WTC11 (cell line): ENCODE results near the gene BOD1L1. TPM values are rescaled to one million over a fixed set of nuclear protein-coding genes. Genes with fewer than 3 reads are reported as not detected.

Experiments
- ATAC-seq: fragments of 200-7000 bp; cut with Tn5 transposase; 2 replicates; pipeline ENCODE4 v1.10.0; 2021; ENCODE audit warnings: mild to moderate bottlenecking, moderate library complexity
- CTCF ChIA-PET: fragments of 300-600 bp; sonication (Branson Sonifier 250); formaldehyde crosslinking; loops from one replicate; lab custom pipeline; 2021; ENCODE audit warnings: antibody characterized with exemption; lab: Charles Lee
- POLR2A ChIA-PET: fragments of 350-600 bp; sonication (Branson Sonifier 250); formaldehyde crosslinking; loops from one replicate; lab custom pipeline; 2021; ENCODE audit warnings: antibody characterized with exemption; lab: Charles Lee
- DNase-seq: peaks from one replicate; pipeline ENCODE4 v3.0.0; 2021; ENCODE audit warnings: low spot score
- H3K27ac Mint-ChIP-seq: 2 replicates; pipeline ENCODE4 v1.8.0; 2021; ENCODE audit warnings: mixed read lengths
- H3K27me3 Mint-ChIP-seq: 2 replicates; pipeline ENCODE4 v1.8.0; 2021; ENCODE audit warnings: low read depth, mild to moderate bottlenecking, moderate library complexity, mixed read lengths
- H3K36me3 Mint-ChIP-seq: 2 replicates; pipeline ENCODE4 v1.8.0; 2021; ENCODE audit warnings: mixed read lengths
- H3K4me1 Mint-ChIP-seq: 2 replicates; pipeline ENCODE4 v1.8.0; 2022; ENCODE audit warnings: mixed read lengths
- H3K4me3 Mint-ChIP-seq: 2 replicates; pipeline ENCODE4 v1.8.0; 2021; ENCODE audit warnings: mild to moderate bottlenecking, moderate library complexity, mixed read lengths
- H3K9me3 Mint-ChIP-seq: 2 replicates; pipeline ENCODE4 v1.8.0; 2021; ENCODE audit warnings: mixed read lengths
- ATF2 ChIP-seq: sonication (generic); formaldehyde crosslinking; IDR thresholded peaks from 2 replicates; pipeline ENCODE4 v1.8.1; 2022; ENCODE audit warnings: low read depth, missing genetic modification reagents, borderline replicate concordance
- ATF3 ChIP-seq: sonication (generic); formaldehyde crosslinking; conservative IDR thresholded peaks from 2 replicates; pipeline ENCODE4 v1.8.1; 2022; ENCODE audit warnings: mild to moderate bottlenecking, missing genetic modification reagents
- ATF6 ChIP-seq: sonication (generic); formaldehyde crosslinking; IDR thresholded peaks from 2 replicates; pipeline ENCODE4 v1.8.1; 2023; ENCODE audit warnings: mild to moderate bottlenecking, missing genetic modification reagents
- CREB1 ChIP-seq: sonication (generic); formaldehyde crosslinking; IDR thresholded peaks from 2 replicates; pipeline ENCODE4 v1.8.0; 2023; ENCODE audit warnings: mild to moderate bottlenecking, missing genetic modification reagents
- CREM ChIP-seq: sonication (generic); formaldehyde crosslinking; IDR thresholded peaks from 2 replicates; pipeline ENCODE4 v1.8.1; 2022; ENCODE audit warnings: mild to moderate bottlenecking, missing genetic modification reagents, moderate library complexity
- CTCF ChIP-seq: fragments of 200-600 bp; IDR thresholded peaks from 2 replicates; pipeline ENCODE4 v1.8.0; 2022; ENCODE audit warnings: antibody characterized with exemption
- FOXP1 ChIP-seq: sonication (generic); formaldehyde crosslinking; IDR thresholded peaks from 2 replicates; pipeline ENCODE4 v1.8.0; 2022; ENCODE audit warnings: missing genetic modification reagents, mild to moderate bottlenecking, moderate library complexity, borderline replicate concordance
- GABPB1 ChIP-seq: sonication (generic); formaldehyde crosslinking; IDR thresholded peaks from 2 replicates; pipeline ENCODE4 v1.8.1; 2023; ENCODE audit warnings: mild to moderate bottlenecking, missing genetic modification reagents
- GTF2I ChIP-seq: fragments of 250-450 bp; sonication (Bioruptor Pico); conservative IDR thresholded peaks from 2 replicates; pipeline ENCODE4 v1.4.0; 2021; ENCODE audit warnings: mild to moderate bottlenecking
- HMGXB4 ChIP-seq: sonication (generic); formaldehyde crosslinking; IDR thresholded peaks from 2 replicates; pipeline ENCODE4 v1.8.1; 2023; ENCODE audit warnings: mild to moderate bottlenecking, moderate library complexity, missing genetic modification reagents
- JUN ChIP-seq: sonication (generic); formaldehyde crosslinking; IDR thresholded peaks from 2 replicates; pipeline ENCODE4 v1.8.0; 2023; ENCODE audit warnings: mild to moderate bottlenecking, missing genetic modification reagents
- KAT7 ChIP-seq: sonication (generic); formaldehyde crosslinking; IDR thresholded peaks from 2 replicates; pipeline ENCODE4 v1.8.1; 2023; ENCODE audit warnings: missing genetic modification reagents, mild to moderate bottlenecking, borderline replicate concordance
- MAX ChIP-seq: sonication (generic); formaldehyde crosslinking; IDR thresholded peaks from 2 replicates; pipeline ENCODE4 v1.8.0; 2022; ENCODE audit warnings: mild to moderate bottlenecking, missing genetic modification reagents
- MXD4 ChIP-seq: fragments of 250-450 bp; sonication (Bioruptor Pico); IDR thresholded peaks from 2 replicates; pipeline ENCODE4 v1.8.0; 2021; ENCODE audit warnings: mild to moderate bottlenecking, moderate library complexity, borderline replicate concordance
- NFATC4 ChIP-seq: fragments of 250-450 bp; sonication (Bioruptor Pico); IDR thresholded peaks from 2 replicates; pipeline ENCODE4 v1.9.0; 2021; ENCODE audit warnings: mild to moderate bottlenecking
- NFYB ChIP-seq: sonication (generic); formaldehyde crosslinking; conservative IDR thresholded peaks from 2 replicates; pipeline ENCODE4 v1.8.0; 2022; ENCODE audit warnings: low read depth, missing genetic modification reagents
- NR1H2 ChIP-seq: sonication (generic); formaldehyde crosslinking; IDR thresholded peaks from 2 replicates; pipeline ENCODE4 v1.9.0; 2021; ENCODE audit warnings: mild to moderate bottlenecking, moderate library complexity, missing genetic modification reagents
- NR2C2 ChIP-seq: sonication (generic); formaldehyde crosslinking; IDR thresholded peaks from 2 replicates; pipeline ENCODE4 v1.8.0; 2022; ENCODE audit warnings: mild to moderate bottlenecking, missing genetic modification reagents
- OVOL2 ChIP-seq: fragments of 250-450 bp; sonication (Bioruptor Pico); IDR thresholded peaks from 2 replicates; pipeline ENCODE4 v1.9.0; 2021; ENCODE audit warnings: mild to moderate bottlenecking, borderline replicate concordance
- PREB ChIP-seq: sonication (generic); formaldehyde crosslinking; IDR thresholded peaks from 2 replicates; pipeline ENCODE4 v1.8.1; 2022; ENCODE audit warnings: mild to moderate bottlenecking, missing genetic modification reagents, moderate library complexity, borderline replicate concordance
- SMAD4 ChIP-seq: sonication (generic); formaldehyde crosslinking; IDR thresholded peaks from 2 replicates; pipeline ENCODE4 v1.8.0; 2022; ENCODE audit warnings: mild to moderate bottlenecking, missing genetic modification reagents
- ZBTB21 ChIP-seq: sonication (generic); formaldehyde crosslinking; IDR thresholded peaks from 2 replicates; pipeline ENCODE4 v1.8.1; 2023; ENCODE audit warnings: mild to moderate bottlenecking, missing genetic modification reagents, borderline replicate concordance
- ZNF121 ChIP-seq: sonication (generic); formaldehyde crosslinking; IDR thresholded peaks from 2 replicates; pipeline ENCODE4 v1.8.0; 2023; ENCODE audit warnings: missing genetic modification reagents
- ZNF138 ChIP-seq: sonication (generic); formaldehyde crosslinking; conservative IDR thresholded peaks from 2 replicates; pipeline ENCODE4 v1.8.1; 2022; ENCODE audit warnings: mild to moderate bottlenecking, moderate library complexity, missing genetic modification reagents
- ZNF263 ChIP-seq: sonication (generic); formaldehyde crosslinking; IDR thresholded peaks from 2 replicates; pipeline ENCODE4 v1.8.1; 2022; ENCODE audit warnings: low read depth, mild to moderate bottlenecking, moderate library complexity, missing genetic modification reagents
- ZNF423 ChIP-seq: fragments of 250-450 bp; sonication (Bioruptor Pico); IDR thresholded peaks from 2 replicates; pipeline ENCODE4 v2.1.2; 2022; ENCODE audit warnings: mild to moderate bottlenecking, moderate library complexity
- ZNF671 ChIP-seq: fragments of 250-450 bp; sonication (Bioruptor Pico); IDR thresholded peaks from 2 replicates; pipeline ENCODE4 v1.8.0; 2021; ENCODE audit warnings: mild to moderate bottlenecking
- total RNA-seq: library from RNA; stranded (reverse); gene quantifications from 3 replicates; pipeline ENCODE4 v1.2.3, GENCODE V29; 2021

BOD1L1 gene
- total RNA-seq, 1 experiment from 2014 or later, result 43.5 TPM

- H3K36me3 Mint-ChIP-seq, result peaks cover 22% of the 10 kb centered on the region
- H3K27me3 Mint-ChIP-seq, result no peaks in the 10 kb centered on the region
- TF ChIP-seq ZNF138 (CRISPR knock-in tag), result no peak
- TF ChIP-seq SMAD4 (CRISPR knock-in tag), result no peak
- no peak for TF ChIP-seq NR2C2 (CRISPR knock-in tag)
- no peak for TF ChIP-seq CREM (CRISPR knock-in tag)
- TF ChIP-seq CTCF, result no peak
- TF ChIP-seq CREB1 (CRISPR knock-in tag), result no peak
- no peak overlapping the region for H3K27ac Mint-ChIP-seq
- DNase-seq (no peak), ATAC-seq (no peak)
- CTCF ChIA-PET, result no interaction called here
- H3K4me3 Mint-ChIP-seq, result no peak overlapping the region
- POLR2A ChIA-PET, result no interaction called here
- H3K9me3 Mint-ChIP-seq, result no peaks in the 10 kb centered on the region
- no peaks in the 10 kb centered on the region for H3K4me1 Mint-ChIP-seq
Observed at GRCh38 chr4:13592220-13592619, 35.3 kb downstream of the BOD1L1 start.

GRCh38 chr4:13590766-13591165, 36.8 kb downstream of the BOD1L1 start:
- ATAC-seq (no peak), DNase-seq (no peak)
- Mint-ChIP-seq H3K4me1 (no peaks in the 10 kb centered on the region), H3K4me3 (no peak overlapping the region), H3K36me3 (peaks cover 14% of the 10 kb centered on the region), H3K27me3 (no peaks in the 10 kb centered on the region), H3K9me3 (no peaks in the 10 kb centered on the region), H3K27ac (no peak overlapping the region)
- TF ChIP-seq ATF6 (CRISPR knock-in tag), result no peak
- TF ChIP-seq NFATC4 (CRISPR knock-in tag), result no peak
- no peak for TF ChIP-seq HMGXB4 (CRISPR knock-in tag)
- no peak for TF ChIP-seq ZNF423 (CRISPR knock-in tag)
- TF ChIP-seq GABPB1 (CRISPR knock-in tag), result no peak
- no peak for TF ChIP-seq GTF2I (CRISPR knock-in tag)
- no peak for TF ChIP-seq KAT7 (CRISPR knock-in tag)
- no peak for TF ChIP-seq MXD4 (CRISPR knock-in tag)
- no peak for TF ChIP-seq FOXP1 (CRISPR knock-in tag)
- TF ChIP-seq ATF3, result no peak
- TF ChIP-seq ZBTB21 (CRISPR knock-in tag), result no peak
- no peak for TF ChIP-seq ZNF263 (CRISPR knock-in tag)
- POLR2A ChIA-PET, result no interaction called here
- CTCF ChIA-PET, result interaction anchor here (1.3 kb wide), 1 partner anchor 159 kb away, joined by 3 read pairs; no protein-coding TSS in a partner anchor

GRCh38 chr4:13588954-13589353, 38.6 kb downstream of the BOD1L1 start:
- H3K27me3 Mint-ChIP-seq, result no peaks in the 10 kb centered on the region
- no peaks in the 10 kb centered on the region for H3K9me3 Mint-ChIP-seq
- no peak overlapping the region for H3K4me3 Mint-ChIP-seq
- ChIA-PET POLR2A (no interaction called here), CTCF (no interaction called here)
- H3K27ac Mint-ChIP-seq, result no peak overlapping the region
- no peaks in the 10 kb centered on the region for H3K4me1 Mint-ChIP-seq
- ATAC-seq, result no peak
- peaks cover 19% of the 10 kb centered on the region for H3K36me3 Mint-ChIP-seq
- no peak for DNase-seq
- TF ChIP-seq ZNF671 (CRISPR knock-in tag) (no peak), JUN (CRISPR knock-in tag) (no peak), MAX (no peak), PREB (no peak), NFYB (CRISPR knock-in tag) (no peak), OVOL2 (CRISPR knock-in tag) (no peak), NR1H2 (CRISPR knock-in tag) (no peak), ATF2 (no peak), ZNF121 (CRISPR knock-in tag) (no peak), CREM (CRISPR knock-in tag) (no peak)
